Right cardiac atrium (tissue), 5 donors: ENCODE data around the gene ENKUR. TPM values are rescaled to one million over a fixed set of nuclear protein-coding genes. Genes with fewer than 3 reads are reported as not detected.

ENCODE experiments used
- ATAC-seq, 2 donors: fragments of 200-7000 bp; cut with Tn5 transposase; one replicate each; pipeline versions ENCODE4 v1.8.0 to v1.9.1; 2020; ENCODE audit warnings: moderate library complexity in 2 of 2, mild to moderate bottlenecking in 1 of 2
- DNase-seq, 3 donors: peaks; one replicate each; pipeline ENCODE4 v3.0.0-alpha.2; 2020
- H3K27ac ChIP-seq: one replicate; pipeline ENCODE4 v1.5.1; 2013; ENCODE audit warnings: mild to moderate bottlenecking, low read length, control low read depth, moderate library complexity
- H3K27me3 ChIP-seq: one replicate; pipeline ENCODE4 v1.6.1; 2013; ENCODE audit not compliant: control insufficient read depth, insufficient read depth
- H3K4me1 ChIP-seq: one replicate; pipeline ENCODE4 v1.6.1; 2013; ENCODE audit warnings: low read length; ENCODE audit not compliant: control insufficient read depth, insufficient read depth
- H3K4me3 ChIP-seq: one replicate; pipeline ENCODE4 v1.5.1; 2013; ENCODE audit warnings: low read length, control low read depth
- H3K9me3 ChIP-seq: one replicate; pipeline ENCODE4 v1.6.1; 2013; ENCODE audit warnings: low read length; ENCODE audit not compliant: control insufficient read depth
- WGBS: extraction: QIAGEN DNeasy Blood & Tissue Kit; methylation state at CpG from one replicate; pipeline ENCODE4 v1.1.7; 2013; 5-methylcytosine and 5-hydroxymethylcytosine counted together
- intact Hi-C, 4 donors: fragments of 100-400 bp; cut with DNase I; formaldehyde crosslinking; loops; one replicate each; pipeline versions ENCODE4 v1.11.0 to v1.14.0; 2022 to 2023
- long read RNA-seq, 4 donors: library from polyadenylated mRNA; unstranded; transcript quantifications; one replicate each; pipeline ENCODE4 v2.0.0, GENCODE V29; 2020 to 2021
- polyA plus RNA-seq: library from polyadenylated mRNA; stranded (reverse); fragments of 200-250 nt; gene quantifications from one replicate; pipeline ENCODE4 v1.2.3, GENCODE V29; 2013
- total RNA-seq, 4 donors: library from RNA; stranded (reverse); fragmentation: NEBNext Ultra II Directional; extraction: Animal tissue kit (Norgen Biotek cat#: 25700); gene quantifications; one replicate each; pipeline ENCODE4 v1.2.1, GENCODE V29; 2021
- donor health status: healthy with polysubstance abuse.
- donor health status: DM: no; HTN: yes; CAD: no.
- donor health status: DM: no; HTN: no; CAD: no.
- donor health status: DM: no; HTN: yes; CAD: no; lungs with severe emphysema.
- donor health status: DM: yes; HTN: yes; CAD: no.

Gene ENKUR
- total RNA-seq (not detected), polyA plus RNA-seq (not detected)
- long read RNA-seq, donor 1, partial matches to known transcripts: 0 of 1 reads
- long read RNA-seq, donor 1, other reads (novel, unspliced or antisense): 1 of 1 reads
- long read RNA-seq, donor 2: 0 reads
- long read RNA-seq, donor 3, partial matches to known transcripts: 0 of 1 reads
- long read RNA-seq, donor 3, other reads (novel, unspliced or antisense): 1 of 1 reads
- long read RNA-seq, donor 4: 0 reads

GRCh38 chr10:25015828-25016375, at the start of gene ENKUR:
ENKUR (minus strand) TSS chr10:25016158; CDS start chr10:25015936, 222 bp downstream.
- WGBS: 2% methylated on average over 16 of the region's 16 CpGs

GRCh38 chr10:25064401-25064800, 48.4 kb upstream of the ENKUR start:
- intact Hi-C loops: no loop called here
- DNase-seq: no peak

More at GRCh38 chr10:25015828-25016375, at the start of gene ENKUR:
- Histone ChIP-seq H3K27me3 (no peaks in the 10 kb centered on the region), H3K27ac (peak within 1 kb of the TSS; percentile 88), H3K4me3 (peak within 1 kb of the TSS; percentile 55), H3K9me3 (no peaks in the 10 kb centered on the region), H3K4me1 (no peaks in the 10 kb centered on the region)
- peak; percentile 70 to 71 for ATAC-seq
- intact Hi-C loops: no loop called here
- peak; percentile 93 to 98 (median 95) for DNase-seq

GRCh38 chr10:25063644-25064043, 47.7 kb upstream of the ENKUR start:
- DNase-seq (no peak), ATAC-seq (no peak)
- no peaks in the 10 kb centered on the region for H3K27me3 ChIP-seq
- 96% methylated on average over 8 of the region's 8 CpGs for WGBS
- no peak overlapping the region for H3K4me3 ChIP-seq
- no peaks in the 10 kb centered on the region for H3K9me3 ChIP-seq
- intact Hi-C loops: no loop called here
- H3K4me1 ChIP-seq: no peaks in the 10 kb centered on the region
- no peak overlapping the region for H3K27ac ChIP-seq

More at GRCh38 chr10:25064401-25064800, 48.4 kb upstream of the ENKUR start:
- Histone ChIP-seq H3K9me3 (no peaks in the 10 kb centered on the region), H3K4me3 (no peak overlapping the region), H3K27me3 (no peaks in the 10 kb centered on the region), H3K27ac (no peak overlapping the region), H3K4me1 (no peaks in the 10 kb centered on the region)
- no peak for ATAC-seq
- WGBS: 92% methylated on average over 2 of the region's 2 CpGs

GRCh38 chr10:25063157-25063556, 47.2 kb upstream of the ENKUR start:
- WGBS: 98% methylated on average over 1 of the region's 1 CpG
- H3K4me1 ChIP-seq: no peaks in the 10 kb centered on the region
- DNase-seq (no peak), ATAC-seq (no peak)
- H3K27ac ChIP-seq: no peak overlapping the region
- no peaks in the 10 kb centered on the region for H3K9me3 ChIP-seq
- H3K4me3 ChIP-seq: no peak overlapping the region
- intact Hi-C loops: no loop called here
- H3K27me3 ChIP-seq: no peaks in the 10 kb centered on the region

- H3K27me3 ChIP-seq: no peaks in the 10 kb centered on the region
- H3K4me3 ChIP-seq: no peak overlapping the region
- H3K9me3 ChIP-seq: no peaks in the 10 kb centered on the region
- no peaks in the 10 kb centered on the region for H3K4me1 ChIP-seq
- intact Hi-C loops: no loop called here
- no peak overlapping the region for H3K27ac ChIP-seq
- WGBS: 78% methylated on average over 11 of the region's 11 CpGs
- DNase-seq: no peak
- peak in 1 of 2 donors; percentile 42 for ATAC-seq
These were observed 45.9 kb upstream of the ENKUR start for GRCh38 chr10:25061711-25062449.

GRCh38 chr10:25061125-25061524, 45.2 kb upstream of the ENKUR start:
- intact Hi-C loops: no loop called here
- Histone ChIP-seq H3K4me3 (no peak overlapping the region), H3K9me3 (no peaks in the 10 kb centered on the region), H3K27me3 (no peaks in the 10 kb centered on the region), H3K27ac (no peak overlapping the region), H3K4me1 (no peaks in the 10 kb centered on the region)
- 99% methylated on average over 7 of the region's 7 CpGs for WGBS
- DNase-seq: no peak
- no peak for ATAC-seq

- H3K27me3 ChIP-seq: no peaks in the 10 kb centered on the region
- no peaks in the 10 kb centered on the region for H3K4me1 ChIP-seq
- intact Hi-C loops: no loop called here
- H3K27ac ChIP-seq: no peak overlapping the region
- 45% methylated on average over 7 of the region's 7 CpGs for WGBS
- peak; percentile 59 to 82 for ATAC-seq
- H3K9me3 ChIP-seq: no peaks in the 10 kb centered on the region
- H3K4me3 ChIP-seq: no peak overlapping the region
- peak; percentile 45 to 74 (median 73) for DNase-seq
These were observed 44.0 kb upstream of the ENKUR start for GRCh38 chr10:25059990-25060389.

GRCh38 chr10:25057886-25058285, 41.9 kb upstream of the ENKUR start:
- H3K9me3 ChIP-seq: no peaks in the 10 kb centered on the region
- H3K4me1 ChIP-seq: no peaks in the 10 kb centered on the region
- H3K27me3 ChIP-seq: no peaks in the 10 kb centered on the region
- no peak overlapping the region for H3K4me3 ChIP-seq
- intact Hi-C loops: no loop called here
- H3K27ac ChIP-seq: no peak overlapping the region
- no peak for ATAC-seq
- no peak for DNase-seq
- 51% methylated on average over 4 of the region's 4 CpGs for WGBS

GRCh38 chr10:25056726-25057125, 40.8 kb upstream of the ENKUR start:
- Histone ChIP-seq H3K9me3 (no peaks in the 10 kb centered on the region), H3K27me3 (no peaks in the 10 kb centered on the region), H3K27ac (no peak overlapping the region), H3K4me3 (no peak overlapping the region), H3K4me1 (no peaks in the 10 kb centered on the region)
- WGBS: 85% methylated on average over 3 of the region's 3 CpGs
- intact Hi-C loops: no loop called here
- DNase-seq: no peak
- ATAC-seq: no peak

GRCh38 chr10:25052012-25052411, 36.1 kb upstream of the ENKUR start:
- Histone ChIP-seq H3K4me1 (no peaks in the 10 kb centered on the region), H3K9me3 (no peaks in the 10 kb centered on the region), H3K27me3 (no peaks in the 10 kb centered on the region), H3K27ac (no peak overlapping the region), H3K4me3 (no peak overlapping the region)
- DNase-seq: no peak
- intact Hi-C loops: no loop called here
- no peak for ATAC-seq
- WGBS: 92% methylated on average over 1 of the region's 1 CpG

GRCh38 chr10:25050402-25050801, 34.4 kb upstream of the ENKUR start:
- no peak for ATAC-seq
- H3K27ac ChIP-seq: no peak overlapping the region
- 88% methylated on average over 9 of the region's 9 CpGs for WGBS

More at GRCh38 chr10:25050402-25050801, 34.4 kb upstream of the ENKUR start:
- no peaks in the 10 kb centered on the region for H3K27me3 ChIP-seq
- H3K4me3 ChIP-seq: no peak overlapping the region
- H3K4me1 ChIP-seq: no peaks in the 10 kb centered on the region
- no peaks in the 10 kb centered on the region for H3K9me3 ChIP-seq
- intact Hi-C loops: no loop called here
- DNase-seq: no peak
